ENCODE measurements around the gene PTPN5.
A peak's percentile ranks its signal among the peaks of the same experiment; 100 is the strongest.

The PTPN5 gene

GRCh38 chr11:18736590-18737148, 54.9 kb downstream of the PTPN5 start:
- DNase-seq = no peak

GRCh38 chr11:18733202-18733601, 58.4 kb downstream of the PTPN5 start:
- no peak for DNase-seq

DNA sequence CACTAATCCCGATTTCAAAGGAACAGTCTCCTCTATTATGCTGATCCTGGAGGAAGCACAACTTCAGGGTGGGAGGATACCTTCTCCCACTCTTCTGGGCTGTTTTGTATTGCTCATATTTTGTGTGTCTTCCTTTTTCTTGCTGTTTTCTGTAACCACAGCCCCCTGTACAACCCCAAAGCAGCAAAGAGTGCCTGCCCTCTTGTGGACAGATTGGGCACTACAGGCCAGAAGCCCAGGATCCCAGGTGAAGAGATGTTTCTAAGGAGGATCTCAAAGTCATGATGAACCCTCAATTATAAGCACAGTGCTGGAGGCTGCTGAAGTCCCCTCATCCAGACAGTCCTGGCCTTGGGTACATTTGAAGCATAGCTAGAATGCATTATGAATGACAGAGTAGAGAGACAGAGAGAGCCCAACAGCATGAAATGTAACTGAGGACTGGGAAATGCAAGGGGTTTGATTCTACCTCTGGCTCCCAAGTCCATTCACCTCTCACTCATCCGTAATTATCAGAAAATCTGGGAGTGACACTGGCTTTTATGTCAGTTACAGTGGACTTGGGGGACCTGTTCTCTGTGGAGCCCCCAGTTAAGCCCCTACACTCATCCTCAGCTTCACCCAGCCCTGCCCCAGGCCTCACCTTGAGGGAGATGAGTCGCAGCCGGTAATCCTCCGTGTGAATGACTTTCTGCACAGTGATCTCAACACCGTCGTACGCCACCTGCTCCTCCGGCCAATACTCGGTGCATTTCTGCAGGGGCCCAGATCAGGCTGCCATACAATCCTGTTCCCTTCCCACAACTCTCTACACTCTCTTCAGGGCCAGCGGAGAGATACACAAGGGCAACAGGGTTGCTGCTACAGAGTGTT, 59.4 kb downstream of the PTPN5 start:
- DNase-seq = no peak

GRCh38 chr11:18731441-18731840, 60.2 kb downstream of the PTPN5 start:
- no peak for DNase-seq

DNA sequence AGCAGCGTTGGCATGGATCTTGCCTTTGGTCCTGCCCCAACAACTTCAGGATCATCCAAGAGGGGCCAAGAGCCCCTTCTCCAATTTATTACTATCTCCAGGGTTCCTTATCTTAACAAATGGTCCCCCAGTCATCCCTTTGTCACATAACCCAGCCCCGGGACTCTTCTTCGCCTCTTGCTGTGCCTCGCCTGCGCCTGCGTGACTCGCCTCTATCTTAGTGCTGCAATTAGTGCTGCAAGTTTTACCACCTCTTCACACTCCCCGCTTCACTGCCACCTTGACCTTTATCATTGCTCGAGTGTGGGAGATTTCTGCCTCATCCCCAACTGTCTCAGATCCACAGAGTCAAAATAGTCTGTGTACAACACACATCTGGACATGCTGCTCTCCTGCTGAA, 61.6 kb downstream of the PTPN5 start:
- DNase-seq = no peak

DNA sequence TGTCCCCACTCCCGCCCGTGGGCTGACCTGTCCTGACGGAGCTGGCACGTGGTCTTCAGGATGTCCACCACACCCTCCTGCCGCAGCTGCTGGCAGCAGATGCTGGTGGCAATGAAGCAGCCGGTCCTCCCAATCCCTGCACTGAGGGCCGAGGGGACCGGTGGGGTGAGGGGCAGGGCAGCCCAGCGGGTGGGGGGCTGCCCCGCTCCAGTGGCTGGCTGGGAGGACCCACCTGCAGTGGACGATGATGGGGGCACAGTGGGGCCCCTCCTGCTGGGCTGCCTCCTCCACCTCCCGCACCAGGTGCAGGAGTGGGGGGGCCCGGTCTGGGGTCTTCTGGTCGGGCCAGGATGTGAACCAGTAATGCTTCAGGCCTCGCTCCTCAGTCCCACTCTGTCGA, 62.2 kb downstream of the PTPN5 start:
- DNase-seq = no peak

- no peak for DNase-seq
Observed at GRCh38 chr11:18728658-18729057, 62.9 kb downstream of the PTPN5 start.

- DNase-seq = peak; percentile 12
Observed at GRCh38 chr11:18727479-18728236, 63.9 kb downstream of the PTPN5 start.

- DNase-seq = no peak
Observed at GRCh38 chr11:18726040-18726439, 65.6 kb downstream of the PTPN5 start, which contains the start of gene IGSF22. TSS of gene IGSF22 (minus strand) at chr11:18726188. CDS start at chr11:18724236, 1,952 bp downstream.

GRCh38 chr11:18723991-18724390, 67.6 kb downstream of the PTPN5 start:
- no peak for DNase-seq

DNA sequence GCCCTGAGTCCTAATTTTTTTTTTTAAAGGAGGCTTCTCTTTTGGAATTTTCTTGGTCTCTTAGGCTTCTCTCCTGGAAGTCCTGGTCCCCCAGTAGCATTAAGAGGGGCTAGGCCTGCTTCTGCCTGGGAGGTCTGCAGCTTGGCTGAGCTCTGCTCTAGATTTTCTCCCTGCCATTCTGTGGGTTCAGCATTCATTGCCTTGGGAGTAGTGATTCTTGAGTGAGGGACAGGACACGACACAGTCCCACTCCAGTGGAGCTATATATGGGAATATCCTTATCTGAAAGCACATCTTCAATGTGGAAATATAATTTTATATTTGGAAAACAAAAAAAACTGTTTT, 69.3 kb downstream of the PTPN5 start:
- DNase-seq = no peak

GRCh38 chr11:18721561-18722292, 69.9 kb downstream of the PTPN5 start:
- no peak for DNase-seq

DNA sequence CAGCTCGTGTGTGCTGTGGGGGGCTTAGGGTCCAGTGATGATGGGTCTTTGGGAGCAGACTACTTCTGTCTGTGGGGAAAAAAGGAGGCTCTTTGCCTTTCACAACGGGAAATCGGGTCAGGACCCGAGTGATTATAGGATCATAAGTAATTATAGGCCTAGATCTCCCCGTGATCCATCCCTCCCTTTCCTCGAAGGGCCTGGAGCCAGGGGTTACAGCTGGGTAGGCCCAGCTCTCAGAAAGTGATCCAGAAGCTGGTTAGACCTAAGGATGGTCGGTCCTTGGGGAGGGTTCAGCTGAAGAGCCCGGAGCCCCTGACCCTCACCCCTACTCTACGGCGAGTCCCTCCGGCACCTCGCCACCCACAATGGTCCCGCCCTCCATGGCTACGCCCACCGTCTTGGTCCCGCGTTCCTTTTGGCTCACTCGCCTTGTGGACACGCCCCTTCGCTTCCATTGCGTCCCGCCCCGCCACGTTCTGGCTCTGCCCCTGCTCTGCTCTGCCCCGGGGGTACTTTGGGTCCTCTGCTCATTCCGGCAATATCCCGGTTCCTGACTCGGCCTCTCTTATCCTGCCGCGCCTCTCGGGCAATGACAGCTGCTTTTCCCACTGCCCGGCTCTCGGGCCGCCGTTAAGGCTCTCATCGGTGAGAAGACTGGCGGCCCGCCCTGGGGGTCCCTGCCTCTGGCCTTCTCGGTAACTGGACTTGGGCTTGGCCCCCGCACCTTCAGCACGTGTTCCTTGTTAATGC, 70.6 kb downstream of the PTPN5 start:
- peak; percentile 31 for DNase-seq

DNA sequence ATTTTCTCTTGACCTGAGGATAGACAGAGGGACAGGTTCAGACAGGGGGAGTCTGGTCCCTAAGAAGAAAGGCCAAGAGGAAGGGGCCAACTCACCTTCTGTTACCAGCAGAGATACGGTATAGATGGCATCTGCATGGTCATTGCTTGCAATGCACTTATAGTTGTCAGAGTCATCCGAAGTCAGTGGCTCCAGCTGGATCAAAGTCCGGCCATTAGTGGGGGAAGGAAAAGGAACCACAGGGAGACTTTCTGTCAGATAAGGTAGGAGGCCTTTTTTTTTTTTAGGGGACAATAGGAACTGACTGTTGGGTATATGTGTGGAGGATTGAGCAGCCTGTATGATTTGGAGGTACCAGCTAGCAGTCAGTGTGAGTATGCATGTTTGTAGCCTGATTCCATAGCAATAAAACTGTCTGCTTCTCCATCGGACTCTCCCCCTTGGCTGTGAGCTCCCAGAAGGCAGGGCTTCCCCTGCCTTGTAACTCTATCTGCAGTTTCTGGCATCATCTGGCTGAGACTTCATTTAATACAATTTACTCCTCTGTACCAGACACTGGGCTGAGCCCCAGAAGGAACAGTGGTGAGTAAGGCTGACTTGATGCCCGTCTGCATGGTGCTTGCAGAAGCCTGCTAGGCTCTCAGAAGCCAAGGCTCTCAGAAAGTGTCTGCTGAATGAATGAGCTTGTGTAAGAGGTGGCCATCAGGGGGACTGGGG, 71.3 kb downstream of the PTPN5 start:
- no peak for DNase-seq

DNA sequence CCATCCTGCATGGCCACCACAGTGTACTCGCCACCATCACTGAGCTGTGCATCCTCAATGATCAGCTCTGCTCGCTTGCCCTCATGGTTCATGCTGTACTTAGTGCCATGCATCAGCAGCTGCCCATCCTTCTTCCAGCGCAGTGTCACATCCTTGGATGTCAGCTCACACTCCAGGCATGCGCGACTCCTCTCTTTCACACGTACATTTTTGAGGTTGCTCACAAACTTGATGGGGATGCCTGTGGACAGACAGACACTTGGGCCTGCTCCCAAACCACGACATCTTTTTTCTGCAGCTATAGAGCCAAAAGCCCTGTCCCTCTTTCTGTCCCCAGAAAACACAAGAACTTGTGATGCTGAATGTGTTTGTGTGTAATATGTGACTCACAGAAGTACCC, 76.1 kb downstream of the PTPN5 start:
- DNase-seq = no peak

- DNase-seq = no peak
Observed at GRCh38 chr11:18714443-18714780, 77.2 kb downstream of the PTPN5 start.

DNA sequence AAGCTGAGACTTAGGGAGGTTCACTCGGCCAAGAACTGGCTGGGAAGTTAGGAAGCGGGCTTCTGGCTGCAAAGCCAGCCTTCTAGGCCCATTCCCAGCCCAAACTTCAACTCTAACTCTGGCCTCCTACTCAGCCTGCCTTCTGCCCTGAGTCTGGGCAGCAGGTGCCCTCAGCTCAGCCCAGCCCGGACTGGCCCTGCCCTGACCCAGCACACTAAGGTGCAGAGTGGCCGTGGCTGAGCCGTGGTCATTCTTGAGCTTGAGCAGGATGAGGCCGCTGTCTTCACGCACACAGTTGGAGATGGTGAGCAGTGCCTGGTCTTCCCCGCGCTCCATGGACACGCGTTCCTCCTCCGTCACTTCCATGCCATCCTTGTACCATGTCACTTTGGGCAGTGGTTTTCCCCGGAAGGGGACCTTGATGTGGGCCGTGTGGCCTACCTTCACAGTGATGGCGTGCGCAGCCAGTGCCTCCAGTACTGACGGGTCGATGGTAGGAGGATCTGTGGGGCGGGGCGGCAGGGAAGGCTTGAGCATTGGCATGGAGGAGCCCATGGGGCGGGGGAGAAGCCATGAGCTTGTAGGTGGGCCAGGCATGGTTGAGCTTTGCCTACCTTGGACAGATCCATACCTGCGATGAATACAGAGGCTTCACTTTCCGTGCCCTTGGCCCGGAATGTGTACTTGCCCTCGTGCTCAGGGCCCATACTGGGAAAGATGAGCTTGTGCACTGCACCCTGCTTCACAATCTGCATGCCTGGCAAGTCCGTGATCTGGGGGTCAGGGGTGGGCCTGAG, 77.8 kb downstream of the PTPN5 start:
- no peak for DNase-seq

GRCh38 chr11:18710545-18710944, 81.1 kb downstream of the PTPN5 start:
- no peak for DNase-seq

GRCh38 chr11:18709414-18709813, 82.2 kb downstream of the PTPN5 start:
- no peak for DNase-seq

DNA sequence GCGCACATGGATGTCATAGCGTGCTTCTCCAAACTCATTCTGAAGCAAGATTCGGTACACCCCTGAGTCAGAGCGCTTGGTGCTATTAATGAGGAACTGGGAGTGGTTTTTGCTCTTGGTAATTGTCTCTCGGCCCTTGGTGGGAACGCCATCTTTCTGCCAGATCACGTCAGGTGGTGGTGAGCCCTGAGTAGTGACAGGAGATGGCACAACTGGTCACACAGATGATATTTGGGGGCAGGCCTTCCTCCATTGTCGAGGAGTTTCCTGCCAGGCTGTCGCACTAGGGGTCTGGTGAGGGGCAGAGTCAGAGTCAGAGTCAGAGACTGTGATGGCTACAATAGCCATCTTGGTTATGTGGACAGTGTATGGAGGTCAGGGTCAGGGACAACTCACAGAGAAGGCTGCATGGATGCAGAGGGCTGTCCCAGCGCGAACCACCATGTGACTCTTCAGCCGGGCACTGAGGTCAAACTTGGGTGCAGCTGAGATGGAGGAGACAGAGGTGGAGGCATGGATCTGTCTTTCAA, 83.7 kb downstream of the PTPN5 start:
- no peak for DNase-seq

Data from NCI-H1436 (cell line).